Measurements from ENCODE around the gene BTG1. TPM values are rescaled to one million over a fixed set of nuclear protein-coding genes. Genes with fewer than 3 reads are reported as not detected.
A peak's percentile ranks its signal among the peaks of the same experiment; 100 is the strongest.

The BTG1 gene
- 7.6 and 11.3 TPM in 2 replicates for polyA plus RNA-seq (2014; cell fraction: cytosol; rRNA removed)
- polyA plus RNA-seq (2014; cell fraction: nucleus; rRNA removed): 8.0 and 12.6 TPM in 2 replicates

- DNase-seq (ENCODE audit: low spot score): peak; percentile 100
These were observed at the start of gene BTG1 for GRCh38 chr12:92145731-92146496. TSS of gene BTG1 (minus strand) at chr12:92145846. CDS start at chr12:92145535, 311 bp downstream.

- DNase-seq (ENCODE audit: low spot score): no peak
These were observed 48.9 kb upstream of the BTG1 start for GRCh38 chr12:92194561-92194960.

- no peak for DNase-seq (ENCODE audit: low spot score)
These were observed 48.2 kb upstream of the BTG1 start for GRCh38 chr12:92193846-92194245.

GRCh38 chr12:92193063-92193462 is 47.4 kb upstream of the BTG1 start:
- DNase-seq (ENCODE audit: low spot score): no peak

GRCh38 chr12:92192360-92192759 is 46.7 kb upstream of the BTG1 start:
- DNase-seq (ENCODE audit: low spot score): no peak

GRCh38 chr12:92191061-92191460 is 45.4 kb upstream of the BTG1 start:
- no peak for DNase-seq (ENCODE audit: low spot score)

- DNase-seq (ENCODE audit: low spot score): no peak
These were observed 43.0 kb upstream of the BTG1 start for GRCh38 chr12:92188517-92189188.

- DNase-seq (ENCODE audit: low spot score): no peak
These were observed 40.4 kb upstream of the BTG1 start for GRCh38 chr12:92186038-92186470.

- no peak for DNase-seq (ENCODE audit: low spot score)
These were observed 39.4 kb upstream of the BTG1 start for GRCh38 chr12:92185052-92185451.

- no peak for DNase-seq (ENCODE audit: low spot score)
These were observed 37.9 kb upstream of the BTG1 start for GRCh38 chr12:92183575-92183974.

GRCh38 chr12:92178340-92178739 is 32.7 kb upstream of the BTG1 start:
- DNase-seq (ENCODE audit: low spot score): no peak

GRCh38 chr12:92176646-92177045 is 31.0 kb upstream of the BTG1 start:
- DNase-seq (ENCODE audit: low spot score): no peak

- DNase-seq (ENCODE audit: low spot score): no peak
These were observed 30.3 kb upstream of the BTG1 start for GRCh38 chr12:92175961-92176360.

GRCh38 chr12:92170050-92170449 is 24.4 kb upstream of the BTG1 start:
- DNase-seq (ENCODE audit: low spot score): no peak

- no peak for DNase-seq (ENCODE audit: low spot score)
These were observed 21.4 kb upstream of the BTG1 start for GRCh38 chr12:92167075-92167474.

- no peak for DNase-seq (ENCODE audit: low spot score)
These were observed 19.1 kb upstream of the BTG1 start for GRCh38 chr12:92164712-92165111.

GRCh38 chr12:92162079-92162478 is 16.4 kb upstream of the BTG1 start:
- no peak for DNase-seq (ENCODE audit: low spot score)

- no peak for DNase-seq (ENCODE audit: low spot score)
These were observed 13.3 kb upstream of the BTG1 start for GRCh38 chr12:92158796-92159439.

GRCh38 chr12:92156704-92157395 is 11.2 kb upstream of the BTG1 start:
- DNase-seq (ENCODE audit: low spot score): no peak

GRCh38 chr12:92156139-92156538 is 10.5 kb upstream of the BTG1 start:
- no peak for DNase-seq (ENCODE audit: low spot score)

- DNase-seq (ENCODE audit: low spot score): no peak
These were observed 10.1 kb upstream of the BTG1 start for GRCh38 chr12:92155733-92156132.

GRCh38 chr12:92151916-92152315 is 6.3 kb upstream of the BTG1 start:
- no peak for DNase-seq (ENCODE audit: low spot score)
